Progenitor cell of endocrine pancreas (in vitro differentiated cells): ENCODE data around the gene SMIM5. TPM values are rescaled to one million over a fixed set of nuclear protein-coding genes. Genes with fewer than 3 reads are reported as not detected.
A peak's percentile ranks its signal among the peaks of the same experiment; 100 is the strongest.

ENCODE experiments used
- DNase-seq: peaks from one replicate; pipeline ENCODE4 v3.0.0; 2021; ENCODE audit warnings: low spot score; ENCODE audit not compliant: unreplicated experiment
- H3K27ac Mint-ChIP-seq: 2 replicates; pipeline ENCODE4 v1.8.0; 2021; ENCODE audit warnings: mild to moderate bottlenecking, moderate library complexity, mixed read lengths
- H3K27me3 Mint-ChIP-seq: 2 replicates; pipeline ENCODE4 v1.8.0; 2021; ENCODE audit warnings: mixed read lengths
- H3K36me3 Mint-ChIP-seq: 2 replicates; pipeline ENCODE4 v1.8.0; 2022; ENCODE audit warnings: mixed read lengths; ENCODE audit not compliant: insufficient read depth
- H3K4me1 Mint-ChIP-seq: 2 replicates; pipeline ENCODE4 v1.8.0; 2021; ENCODE audit warnings: low read depth, mixed read lengths
- H3K4me3 Mint-ChIP-seq: 2 replicates; pipeline ENCODE4 v1.8.0; 2021; ENCODE audit warnings: low read depth, mild to moderate bottlenecking, moderate library complexity, mixed read lengths
- H3K9me3 Mint-ChIP-seq: 2 replicates; pipeline ENCODE4 v1.8.0; 2021; ENCODE audit warnings: low read depth, mixed read lengths
- CTCF ChIP-seq: fragments of 200-600 bp; sonication (generic); IDR thresholded peaks from one replicate; pipeline ENCODE4 v1.5.0; 2021; ENCODE audit warnings: antibody characterized with exemption, mild to moderate bottlenecking; ENCODE audit not compliant: unreplicated experiment
- total RNA-seq: library from RNA; stranded (reverse); gene quantifications from 2 replicates; pipeline ENCODE4 v1.2.1, GENCODE V29; 2021

SMIM5 gene
- total RNA-seq, 1 donor from 2014 or later = 4.4 TPM

DNA sequence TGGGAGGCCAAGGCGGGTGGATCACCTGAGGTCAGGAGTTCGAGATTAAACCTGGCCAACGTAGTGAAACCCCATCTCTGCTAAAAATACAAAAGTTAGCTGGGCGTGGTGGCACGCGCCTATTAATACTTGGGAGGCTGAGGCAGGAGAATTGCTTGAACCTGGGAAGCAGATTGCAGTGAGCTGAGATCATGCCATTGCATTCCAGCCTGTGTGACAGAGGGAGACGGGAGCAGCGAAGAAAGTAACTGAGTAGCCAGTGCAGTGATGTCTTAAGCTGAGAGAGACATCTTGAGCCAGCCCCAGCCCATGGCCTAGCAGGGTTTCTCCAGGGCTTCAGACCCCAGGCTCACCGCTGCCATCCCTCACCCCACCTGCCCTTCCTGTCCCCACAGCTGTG is 9.8 kb upstream of the SMIM5 start:
- H3K4me3 Mint-ChIP-seq = no peak overlapping the region
- TF ChIP-seq CTCF = no peak
- peaks cover 5% of the 10 kb centered on the region for H3K36me3 Mint-ChIP-seq
- no peaks in the 10 kb centered on the region for H3K4me1 Mint-ChIP-seq
- no peak overlapping the region for H3K27ac Mint-ChIP-seq
- no peaks in the 10 kb centered on the region for H3K9me3 Mint-ChIP-seq
- no peaks in the 10 kb centered on the region for H3K27me3 Mint-ChIP-seq
- no peak for DNase-seq

- no peak for DNase-seq
- no peak overlapping the region for H3K27ac Mint-ChIP-seq
- H3K27me3 Mint-ChIP-seq = no peaks in the 10 kb centered on the region
These were observed 9.2 kb upstream of the SMIM5 start for GRCh38 chr17:75624021-75624420.

DNA sequence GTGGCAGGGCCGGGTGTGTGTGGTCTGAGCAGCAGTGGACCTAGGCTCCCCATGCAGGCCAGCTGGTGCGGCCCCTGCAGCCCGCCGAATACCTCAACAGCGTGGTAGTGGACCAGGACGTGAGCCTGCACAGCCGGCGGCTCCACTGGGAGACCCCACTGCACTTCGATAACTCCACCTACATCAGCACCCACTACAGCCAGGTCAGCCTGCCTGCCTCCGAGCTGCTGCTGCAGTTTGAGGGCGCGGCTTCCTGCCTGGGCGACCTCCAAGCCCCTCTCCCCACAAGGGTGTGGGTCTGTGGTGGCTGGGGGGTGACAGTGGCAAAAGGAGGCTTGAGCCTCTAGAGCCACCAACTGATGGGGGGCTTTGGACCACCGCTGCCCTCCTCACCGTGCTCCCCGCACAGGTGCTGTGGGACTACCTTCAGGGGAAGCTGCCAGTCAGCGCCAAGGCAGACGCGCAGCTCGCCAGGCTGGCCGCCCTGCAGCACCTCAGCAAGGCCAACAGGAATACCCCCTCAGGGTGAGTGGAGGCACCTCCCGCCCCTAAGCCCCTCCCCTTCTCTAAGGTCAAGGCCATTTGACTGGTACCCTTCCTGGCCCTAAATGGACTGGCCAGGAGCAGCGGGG is 8.4 kb upstream of the SMIM5 start:
- H3K9me3 Mint-ChIP-seq = no peaks in the 10 kb centered on the region
- H3K27ac Mint-ChIP-seq = no peak overlapping the region
- H3K4me1 Mint-ChIP-seq = no peaks in the 10 kb centered on the region
- TF ChIP-seq CTCF = no peak
- peaks cover 3% of the 10 kb centered on the region for H3K36me3 Mint-ChIP-seq
- no peaks in the 10 kb centered on the region for H3K27me3 Mint-ChIP-seq
- no peak for DNase-seq
- no peak overlapping the region for H3K4me3 Mint-ChIP-seq

More at GRCh38 chr17:75624021-75624420, 9.2 kb upstream of the SMIM5 start:
- peaks cover 5% of the 10 kb centered on the region for H3K36me3 Mint-ChIP-seq
- no peaks in the 10 kb centered on the region for H3K9me3 Mint-ChIP-seq
- H3K4me3 Mint-ChIP-seq = no peak overlapping the region
- no peaks in the 10 kb centered on the region for H3K4me1 Mint-ChIP-seq
- no peak for TF ChIP-seq CTCF

GRCh38 chr17:75625813-75626486 is 7.3 kb upstream of the SMIM5 start:
- TF ChIP-seq CTCF = peak; percentile 73
- peak; percentile 54 for DNase-seq
- H3K36me3 Mint-ChIP-seq = peaks cover 3% of the 10 kb centered on the region
- no peaks in the 10 kb centered on the region for H3K4me1 Mint-ChIP-seq
- H3K4me3 Mint-ChIP-seq = no peak overlapping the region
- H3K27ac Mint-ChIP-seq = peak overlapping the region; percentile 74
- H3K27me3 Mint-ChIP-seq = no peaks in the 10 kb centered on the region
- H3K9me3 Mint-ChIP-seq = no peaks in the 10 kb centered on the region

DNA sequence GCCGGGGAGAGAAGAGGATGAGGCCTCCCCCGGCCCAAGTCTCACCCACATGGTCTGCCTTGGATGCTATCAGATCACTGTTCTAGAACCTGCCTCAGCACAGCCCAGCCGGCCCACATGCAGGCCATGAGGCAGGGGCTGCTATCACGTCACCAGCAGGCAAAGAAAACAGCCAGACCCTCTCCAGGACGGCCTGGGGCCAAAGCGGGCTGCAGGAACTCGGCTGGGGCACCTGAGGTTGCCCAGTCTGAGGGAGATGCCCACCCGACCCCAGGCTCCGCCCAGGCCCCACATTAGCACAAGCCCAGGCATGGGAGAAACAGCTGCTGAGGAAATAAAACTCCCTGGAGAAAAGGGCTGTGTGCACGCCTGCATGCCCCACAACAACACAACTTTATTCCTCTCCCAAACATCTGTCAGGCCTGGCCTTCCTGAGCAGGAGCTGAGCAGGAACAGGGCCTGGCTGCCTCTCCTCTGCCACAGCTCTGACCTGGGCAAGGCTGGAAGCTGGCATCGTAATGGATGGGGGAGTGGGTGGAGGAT is 6.7 kb upstream of the SMIM5 start:
- Mint-ChIP-seq H3K27me3 (no peaks in the 10 kb centered on the region), H3K36me3 (peaks cover 3% of the 10 kb centered on the region), H3K4me3 (no peak overlapping the region), H3K27ac (no peak overlapping the region), H3K4me1 (no peaks in the 10 kb centered on the region), H3K9me3 (no peaks in the 10 kb centered on the region)
- no peak for TF ChIP-seq CTCF
- DNase-seq = no peak
